ENCODE data around the gene COPS7B. TPM values are rescaled to one million over a fixed set of nuclear protein-coding genes. Genes with fewer than 3 reads are reported as not detected.

The COPS7B gene
- total and polyA plus RNA-seq, 4 donors: 8.7 to 13.5 (median 10.3) TPM

GRCh38 chr2:231764760-231765159 lies 21.5 kb upstream of the COPS7B start:
- no peaks in the 10 kb centered on the region for H3K27me3 ChIP-seq (ENCODE audit: control insufficient read depth in 4 of 4, insufficient read depth in 4 of 4, low read length in 3 of 4)
- 96% methylated on average over 4 of the region's 4 CpGs for WGBS
- TF ChIP-seq YY1 (IDR thresholded peaks at IDR 0.05) (no peak), MAX (IDR thresholded peaks at IDR 0.05) (no peak), CTCF (IDR thresholded peaks at IDR 0.05; ENCODE audit: low read depth, low read length, missing input control) (no peak), RXRA (IDR thresholded peaks at IDR 0.05) (no peak), REST (IDR thresholded peaks at IDR 0.05) (no peak), EGR1 (IDR thresholded peaks at IDR 0.05; ENCODE audit: low read depth in 2 of 2) (no peak), RAD21 (IDR thresholded peaks at IDR 0.05) (no peak), HNF4A (conservative IDR thresholded peaks at IDR 0.05) (no peak), ATF3 (IDR thresholded peaks at IDR 0.05) (no peak), NR2F2 (IDR thresholded peaks at IDR 0.05) (no peak), SP1 (IDR thresholded peaks at IDR 0.05) (no peak), HNF4G (IDR thresholded peaks at IDR 0.05) (no peak), GABPA (IDR thresholded peaks at IDR 0.05 in 1 of 2, conservative IDR thresholded peaks at IDR 0.05 in 1 of 2) (no peak)
- no peaks in the 10 kb centered on the region for H3K9me3 ChIP-seq (ENCODE audit: control insufficient read depth in 4 of 4, low read length in 3 of 4)
- no peak overlapping the region for H3K27ac ChIP-seq (ENCODE audit: low read depth in 1 of 2, low read length in 2 of 2)
- no peak overlapping the region for H3K9ac ChIP-seq (ENCODE audit: low read depth in 1 of 2, low read length in 2 of 2)
- H3K4me3 ChIP-seq (ENCODE audit: low read depth in 1 of 3, low read length in 3 of 3): no peak overlapping the region
- no peak for DNase-seq (ENCODE audit: low spot score)
- peaks cover 0 to 1% (median 0%) of the 10 kb centered on the region in 4 donors for H3K4me1 ChIP-seq (ENCODE audit: control insufficient read depth in 4 of 4, insufficient read depth in 4 of 4, low read length in 3 of 4)
- peaks cover 0 to 2% (median 0%) of the 10 kb centered on the region in 4 donors for H3K36me3 ChIP-seq (ENCODE audit: control insufficient read depth in 4 of 4, insufficient read depth in 3 of 4, low read depth in 1 of 4, low read length in 3 of 4)

- Histone ChIP-seq H3K4me3 (ENCODE audit: low read depth in 1 of 3, low read length in 3 of 3) (no peak overlapping the region), H3K27me3 (ENCODE audit: control insufficient read depth in 4 of 4, insufficient read depth in 4 of 4, low read length in 3 of 4) (no peaks in the 10 kb centered on the region), H3K27ac (ENCODE audit: low read depth in 1 of 2, low read length in 2 of 2) (no peak overlapping the region), H3K9ac (ENCODE audit: low read depth in 1 of 2, low read length in 2 of 2) (no peak overlapping the region), H3K9me3 (ENCODE audit: control insufficient read depth in 4 of 4, low read length in 3 of 4) (no peaks in the 10 kb centered on the region), H3K4me1 (ENCODE audit: control insufficient read depth in 4 of 4, insufficient read depth in 4 of 4, low read length in 3 of 4) (peaks cover 0 to 1% (median 0%) of the 10 kb centered on the region in 4 donors), H3K36me3 (ENCODE audit: control insufficient read depth in 4 of 4, insufficient read depth in 3 of 4, low read depth in 1 of 4, low read length in 3 of 4) (peaks cover 0 to 2% (median 0%) of the 10 kb centered on the region in 4 donors)
- no peak for DNase-seq (ENCODE audit: low spot score)
- TF ChIP-seq FOXA1 (IDR thresholded peaks at IDR 0.05) (no peak), ZBTB33 (IDR thresholded peaks at IDR 0.05) (no peak), JUND (IDR thresholded peaks at IDR 0.05) (no peak), ATF3 (IDR thresholded peaks at IDR 0.05) (no peak), TAF1 (conservative IDR thresholded peaks at IDR 0.05) (no peak), NR2F2 (IDR thresholded peaks at IDR 0.05) (no peak), SP1 (IDR thresholded peaks at IDR 0.05) (no peak), CTCF (IDR thresholded peaks at IDR 0.05; ENCODE audit: low read depth, low read length, missing input control) (no peak), HNF4A (conservative IDR thresholded peaks at IDR 0.05) (no peak), EGR1 (IDR thresholded peaks at IDR 0.05; ENCODE audit: low read depth in 2 of 2) (no peak), RXRA (IDR thresholded peaks at IDR 0.05) (no peak), FOXA2 (IDR thresholded peaks at IDR 0.05) (no peak), GABPA (IDR thresholded peaks at IDR 0.05 in 1 of 2, conservative IDR thresholded peaks at IDR 0.05 in 1 of 2) (no peak)
Measured at GRCh38 chr2:231765496-231765929, 20.7 kb upstream of the COPS7B start.
